OCI-LY7 (cell line): ENCODE results near the gene RIN1. TPM values are rescaled to one million over a fixed set of nuclear protein-coding genes. Genes with fewer than 3 reads are reported as not detected.

Experiments
- BruUV-seq: library from RNA; stranded (reverse); fragments of 400-500 nt; replicated peaks from 2 replicates; lab custom pipeline; 2021; lab: Mats Ljungman, UMichigan
- CTCF ChIA-PET: fragments of 300-600 bp; sonication (Branson Sonifier 250); formaldehyde crosslinking; loops from one replicate; lab custom pipeline; 2022; ENCODE audit warnings: antibody characterized with exemption; ENCODE audit not compliant: unreplicated experiment; lab: Charles Lee
- POLR2A ChIA-PET: fragments of 300-600 bp; sonication (Branson Sonifier 250); formaldehyde crosslinking; loops from one replicate; lab custom pipeline; 2022; ENCODE audit warnings: antibody characterized with exemption; lab: Charles Lee
- DNase-seq: peaks from one replicate; pipeline ENCODE4 v3.0.0-alpha.2; 2015; ENCODE audit warnings: low spot score
- H2AFZ ChIP-seq: fragments of 200-600 bp; sonication (generic), shearing (Covaris generic); 2 replicates; pipeline ENCODE4 v1.6.1; 2014; ENCODE audit warnings: mild to moderate bottlenecking, antibody characterized with exemption, low read length, moderate library complexity
- H3K27ac ChIP-seq: fragments of 200-600 bp; sonication (generic); 2 replicates; pipeline ENCODE4 v1.5.1; 2014; ENCODE audit warnings: mixed run types, low read depth, mild to moderate bottlenecking, moderate library complexity, low read length, inconsistent platforms; ENCODE audit not compliant: poor library complexity, severe bottlenecking
- H3K36me3 ChIP-seq: fragments of 200-600 bp; sonication (generic); 2 replicates; pipeline ENCODE4 v1.6.1; 2014; ENCODE audit warnings: mild to moderate bottlenecking, antibody characterized with exemption, low read length, moderate library complexity, mixed read lengths; ENCODE audit not compliant: insufficient read depth
- H3K4me1 ChIP-seq: fragments of 200-600 bp; sonication (generic); 2 replicates; pipeline ENCODE4 v1.5.1; 2014; ENCODE audit warnings: mild to moderate bottlenecking, low read length; ENCODE audit not compliant: insufficient read depth, poor library complexity, severe bottlenecking
- H3K4me2 ChIP-seq: fragments of 200-600 bp; sonication (generic); 2 replicates; pipeline ENCODE4 v1.6.1; 2014; ENCODE audit warnings: mild to moderate bottlenecking, low read length
- H3K4me3 ChIP-seq: fragments of 200-600 bp; sonication (generic); 2 replicates; pipeline ENCODE4 v1.5.1; 2014; ENCODE audit warnings: mild to moderate bottlenecking, low read depth, low read length; ENCODE audit not compliant: poor library complexity, severe bottlenecking
- H3K79me2 ChIP-seq: fragments of 200-600 bp; sonication (generic); 2 replicates; pipeline ENCODE4 v1.6.1; 2016; ENCODE audit warnings: low read depth, mild to moderate bottlenecking, low read length, moderate library complexity, mixed read lengths; ENCODE audit not compliant: insufficient read depth
- H3K9me2 ChIP-seq: fragments of 200-600 bp; sonication (generic); 2 replicates; pipeline ENCODE4 v1.6.1; 2016; ENCODE audit warnings: mild to moderate bottlenecking, low read length, mixed read lengths; ENCODE audit not compliant: insufficient read depth
- H3K9me3 ChIP-seq: fragments of 200-600 bp; sonication (generic); 2 replicates; pipeline ENCODE4 v1.6.1; 2014; ENCODE audit warnings: mild to moderate bottlenecking, mixed run types, low read length, mixed read lengths
- H4K20me1 ChIP-seq: fragments of 200-600 bp; sonication (generic); 2 replicates; pipeline ENCODE4 v1.6.1; 2014; ENCODE audit warnings: mild to moderate bottlenecking, antibody characterized with exemption, low read length, moderate library complexity, mixed read lengths; ENCODE audit not compliant: insufficient read depth
- CTCF ChIP-seq: fragments of 200-600 bp; sonication (generic); conservative IDR thresholded peaks from 2 replicates; pipeline ENCODE4 v1.5.1; 2014; ENCODE audit warnings: mild to moderate bottlenecking, antibody characterized with exemption, low read length, moderate library complexity, mixed read lengths
- EZH2phosphoT487 ChIP-seq: fragments of 200-600 bp; sonication (generic); IDR thresholded peaks from 2 replicates; pipeline ENCODE4 v1.6.1; 2018; ENCODE audit warnings: low read depth, borderline replicate concordance, mild to moderate bottlenecking, mixed run types, antibody characterized with exemption, low read length, moderate library complexity, mixed read lengths
- intact Hi-C: fragments of 100-400 bp; cut with micrococcal nuclease; formaldehyde crosslinking; loops from one replicate; pipeline ENCODE4 v1.10.0; 2022; ENCODE audit not compliant: unreplicated experiment
- total RNA-seq, 2 experiments: library from RNA; depleted of rRNA in 1 of 2; stranded (reverse); fragments of >200 nt in 1 of 2; shearing (Covaris generic) in 1 of 2; gene quantifications; 2 replicates each; pipeline ENCODE4 v1.2.3, GENCODE V29; 2014 to 2022

RIN1 gene
- total RNA-seq, 2 experiments from 2014 or later: 1.6 to 2.9 TPM

- Histone ChIP-seq H3K36me3 (no peaks in the 10 kb centered on the region), H3K4me2 (no peak overlapping the region), H2AFZ (no peak overlapping the region), H3K4me1 (peaks cover 18% of the 10 kb centered on the region), H4K20me1 (no peaks in the 10 kb centered on the region), H3K27ac (no peak overlapping the region), H3K79me2 (peaks cover 9% of the 10 kb centered on the region; the same call in 1 of the 2 replicates), H3K9me3 (no peaks in the 10 kb centered on the region), H3K9me2 (no peaks in the 10 kb centered on the region), H3K4me3 (no peak overlapping the region)
- DNase-seq: no peak
- ChIA-PET POLR2A (no interaction called here), CTCF (interaction anchor here (0.6 kb wide), 1 partner anchor 766 kb away, joined by 6 read pairs; no protein-coding TSS in a partner anchor)
- TF ChIP-seq CTCF: no peak
- TF ChIP-seq EZH2phosphoT487: no peak
- intact Hi-C loops: no loop called here
- BruUV-seq: no TSS peak
These were observed 44.9 kb downstream of the RIN1 start for GRCh38 chr11:66291303-66291705.

GRCh38 chr11:66290330-66290621 is 46.0 kb downstream of the RIN1 start:
- Histone ChIP-seq H3K36me3 (peaks cover 3% of the 10 kb centered on the region; the same call in 1 of the 2 replicates), H3K79me2 (peaks cover 9% of the 10 kb centered on the region; the same call in 1 of the 2 replicates), H3K4me3 (peak overlapping the region; percentile 88), H3K9me2 (no peaks in the 10 kb centered on the region), H3K27ac (no peak overlapping the region), H3K9me3 (no peaks in the 10 kb centered on the region), H3K4me1 (peaks cover 18% of the 10 kb centered on the region), H3K4me2 (peak overlapping the region; percentile 85), H2AFZ (no peak overlapping the region), H4K20me1 (no peaks in the 10 kb centered on the region)
- CTCF ChIA-PET: no interaction called here
- intact Hi-C loops: no loop called here
- DNase-seq: no peak
- POLR2A ChIA-PET: no interaction called here
- no TSS peak for BruUV-seq
- no peak for TF ChIP-seq EZH2phosphoT487
- TF ChIP-seq CTCF: no peak

- H3K4me2 ChIP-seq: peak overlapping the region; percentile 85
- TF ChIP-seq CTCF: no peak
- no peak for TF ChIP-seq EZH2phosphoT487
- no peaks in the 10 kb centered on the region for H4K20me1 ChIP-seq
- ChIA-PET POLR2A (interaction anchor here (0.6 to 2.0 kb wide), 9 partner anchors 8 to 472 kb away, joined by 3 to 13 read pairs (median 4); no protein-coding TSS in a partner anchor), CTCF (interaction anchor here (0.6 to 1.1 kb wide), 5 partner anchors 22 to 263 kb away, joined by 3 to 8 read pairs (median 5); no protein-coding TSS in a partner anchor)
- H3K36me3 ChIP-seq: peaks cover 8% of the 10 kb centered on the region; the same call in 1 of the 2 replicates
- H3K79me2 ChIP-seq: peaks cover 9% of the 10 kb centered on the region; the same call in 1 of the 2 replicates
- no peaks in the 10 kb centered on the region for H3K9me3 ChIP-seq
- BruUV-seq: no TSS peak
- no peaks in the 10 kb centered on the region for H3K9me2 ChIP-seq
- peak overlapping the region; percentile 37 for H3K27ac ChIP-seq
- intact Hi-C loops: loop anchor here (2.0 kb wide), 1 partner anchor 39 kb away; no protein-coding TSS in a partner anchor
- peaks cover 23% of the 10 kb centered on the region for H3K4me1 ChIP-seq
- DNase-seq: peak; percentile 81
- peak overlapping the region; percentile 73 for H2AFZ ChIP-seq
- H3K4me3 ChIP-seq: peak overlapping the region; percentile 88
These were observed 46.5 kb downstream of the RIN1 start for GRCh38 chr11:66289548-66290329.
